Esophagus squamous epithelium (tissue), 4 donors: ENCODE measurements around the gene NT5DC1.

Source experiments
- POLR2A ChIP-seq, 4 donors: fragments of 450-650 bp; IDR thresholded peaks; one replicate each; pipeline ENCODE4 v1.6.1; 2017; ENCODE audit warnings: antibody characterized with exemption in 4 of 4, mild to moderate bottlenecking in 4 of 4, moderate library complexity in 3 of 4
- TF ChIP-seq, protein P1 (sequence below), 6 experiments: fragments of 450-650 bp in 4 of 6; fragments of 200-600 bp in 2 of 6; sonication (generic) in 2 of 6; IDR thresholded peaks; one replicate each; pipeline ENCODE4 v1.5.1; 2016 to 2019; ENCODE audit warnings: antibody characterized with exemption in 6 of 6, mild to moderate bottlenecking in 4 of 6, moderate library complexity in 4 of 6

DNA sequence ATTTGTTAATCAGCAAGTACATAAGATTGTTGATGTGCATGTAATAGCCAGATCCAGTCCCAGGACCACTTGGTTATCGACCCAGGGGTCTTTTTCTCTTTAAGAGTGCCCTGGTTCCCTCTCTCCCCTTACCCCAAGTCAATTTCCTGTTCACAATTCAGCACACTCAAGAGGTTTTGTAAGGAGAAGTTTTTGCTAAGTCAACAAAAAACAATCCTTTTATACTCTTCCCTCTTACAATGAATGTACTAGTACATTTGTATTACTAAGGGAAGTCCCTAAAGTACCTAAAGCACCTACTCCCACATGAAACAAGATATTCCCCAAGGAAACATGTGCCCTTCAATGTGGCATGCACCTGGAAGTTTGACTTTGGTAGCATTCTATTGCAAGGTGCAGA is 1.6 kb upstream of the NT5DC1 start:
- TF ChIP-seq, protein P1, sequence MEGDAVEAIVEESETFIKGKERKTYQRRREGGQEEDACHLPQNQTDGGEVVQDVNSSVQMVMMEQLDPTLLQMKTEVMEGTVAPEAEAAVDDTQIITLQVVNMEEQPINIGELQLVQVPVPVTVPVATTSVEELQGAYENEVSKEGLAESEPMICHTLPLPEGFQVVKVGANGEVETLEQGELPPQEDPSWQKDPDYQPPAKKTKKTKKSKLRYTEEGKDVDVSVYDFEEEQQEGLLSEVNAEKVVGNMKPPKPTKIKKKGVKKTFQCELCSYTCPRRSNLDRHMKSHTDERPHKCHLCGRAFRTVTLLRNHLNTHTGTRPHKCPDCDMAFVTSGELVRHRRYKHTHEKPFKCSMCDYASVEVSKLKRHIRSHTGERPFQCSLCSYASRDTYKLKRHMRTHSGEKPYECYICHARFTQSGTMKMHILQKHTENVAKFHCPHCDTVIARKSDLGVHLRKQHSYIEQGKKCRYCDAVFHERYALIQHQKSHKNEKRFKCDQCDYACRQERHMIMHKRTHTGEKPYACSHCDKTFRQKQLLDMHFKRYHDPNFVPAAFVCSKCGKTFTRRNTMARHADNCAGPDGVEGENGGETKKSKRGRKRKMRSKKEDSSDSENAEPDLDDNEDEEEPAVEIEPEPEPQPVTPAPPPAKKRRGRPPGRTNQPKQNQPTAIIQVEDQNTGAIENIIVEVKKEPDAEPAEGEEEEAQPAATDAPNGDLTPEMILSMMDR (IDR thresholded peaks at IDR 0.05) = no peak
- no peak for TF ChIP-seq POLR2A (IDR thresholded peaks at IDR 0.05)
